ENCODE results near the gene TUFM.

TUFM gene

DNA sequence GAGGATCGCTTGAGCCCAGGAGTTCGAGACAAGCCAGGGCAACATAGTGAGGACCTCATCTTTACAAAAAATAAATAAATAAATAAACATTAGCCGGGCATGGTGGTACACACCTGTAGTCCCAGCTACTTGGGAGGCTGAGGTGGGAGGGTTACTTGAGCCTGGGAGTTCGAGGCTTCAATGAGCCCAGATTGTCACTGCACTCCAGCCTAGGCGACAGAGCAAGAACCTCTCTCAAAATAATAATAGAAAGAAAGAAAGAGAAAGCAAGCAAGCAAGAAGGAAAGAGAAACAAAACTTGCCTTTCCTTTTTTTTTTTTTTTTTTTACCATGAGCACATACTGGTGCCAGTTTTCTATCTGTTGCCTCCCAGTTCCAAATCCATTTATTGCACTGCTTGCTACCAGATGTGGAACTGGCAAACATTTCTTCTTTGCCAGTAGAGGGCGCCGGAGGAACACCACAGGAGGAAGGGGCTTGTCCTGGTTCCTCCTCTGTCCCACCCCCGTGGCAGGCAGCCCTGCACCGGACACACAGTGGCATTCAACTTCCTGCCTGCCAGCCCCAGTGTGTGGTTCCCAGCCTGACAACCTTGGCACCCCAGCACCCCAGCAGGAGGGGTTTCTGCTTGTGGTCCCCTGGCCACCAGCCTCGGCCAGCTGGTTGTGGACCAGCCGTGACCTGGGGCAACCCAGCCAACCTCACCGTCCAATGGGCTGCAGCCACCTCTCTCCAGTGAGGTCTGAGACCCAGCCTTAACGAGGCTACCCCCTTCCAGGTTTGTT, 43.7 kb downstream of the TUFM start:
- DNase-seq (ENCODE audit: low read depth in 2 of 2) = peak; percentile 22 to 64
